Endothelial cell of umbilical vein (primary cell): Measurements from ENCODE around the gene TIMD4. TPM values are rescaled to one million over a fixed set of nuclear protein-coding genes. Genes with fewer than 3 reads are reported as not detected.

Experiments
- BruUV-seq: library from RNA; stranded (reverse); fragments of 400-500 nt; replicated peaks from 2 replicates; lab custom pipeline; 2021; lab: Mats Ljungman, UMichigan
- CTCF ChIA-PET: fragments of 300-600, 350-600 bp; sonication (Branson Sonifier 250); formaldehyde crosslinking; loops from one replicate; lab custom pipeline; 2021; ENCODE audit warnings: antibody characterized with exemption, inconsistent platforms; lab: Charles Lee
- POLR2A ChIA-PET: fragments of 300-600, 350-600 bp; sonication (Branson Sonifier 250); formaldehyde crosslinking; loops from one replicate; lab custom pipeline; 2021; ENCODE audit warnings: antibody characterized with exemption, inconsistent platforms; lab: Charles Lee
- DNase-seq: peaks from one replicate; pipeline ENCODE4 v3.0.0-alpha.2; 2011; ENCODE audit warnings: low read depth, low spot score
- FAIRE-seq: peaks from 2 replicates; lab custom pipeline; 2011; peaks lifted over from hg19 to GRCh38; lab: Jason Lieb, UNC
- H2AFZ ChIP-seq: 2 replicates; pipeline ENCODE4 v1.6.0; 2012; ENCODE audit warnings: low read depth, low read length, control low read depth, inconsistent platforms
- H3K27ac ChIP-seq: 2 replicates; pipeline ENCODE4 v1.5.1; 2011; ENCODE audit warnings: low read depth, mild to moderate bottlenecking, control low read depth, low read length, moderate library complexity; ENCODE audit not compliant: insufficient read depth
- H3K27me3 ChIP-seq, 2 experiments: 2 replicates each; pipeline versions ENCODE4 v1.6.0 to v1.6.1; 2011; ENCODE audit warnings: low read length in 2 of 2, mixed read lengths in 1 of 2; ENCODE audit not compliant: control insufficient read depth in 2 of 2, insufficient read depth in 2 of 2
- H3K36me3 ChIP-seq, 2 experiments: 2 replicates in 1 of 2; 3 replicates in 1 of 2; pipeline ENCODE4 v1.5.1; 2011; ENCODE audit warnings: low read length in 2 of 2, mild to moderate bottlenecking in 1 of 2, moderate library complexity in 1 of 2; ENCODE audit not compliant: control insufficient read depth in 2 of 2, insufficient read depth in 2 of 2; ENCODE audit errors: extremely low read depth in 1 of 2
- H3K4me1 ChIP-seq: 3 replicates; pipeline ENCODE4 v1.5.1; 2011; ENCODE audit warnings: mild to moderate bottlenecking, low read length; ENCODE audit not compliant: control insufficient read depth, insufficient read depth; ENCODE audit errors: extremely low read depth
- H3K4me2 ChIP-seq: 2 replicates; pipeline ENCODE4 v1.6.1; 2011; ENCODE audit warnings: low read length, control low read depth, mixed read lengths; ENCODE audit not compliant: insufficient read depth
- H3K4me3 ChIP-seq, 3 experiments: fragments of 200-600 bp in 1 of 3; sonication (generic), shearing (Covaris generic) in 1 of 3; replicated peaks in 1 of 3; 2 replicates each; pipeline ENCODE4 v1.5.1; 2011 to 2016; ENCODE audit warnings: control low read depth in 3 of 3, low read length in 3 of 3, mild to moderate bottlenecking in 2 of 3, inconsistent platforms in 1 of 3, low read depth in 1 of 3, moderate library complexity in 1 of 3; ENCODE audit not compliant: insufficient read depth in 1 of 3
- H3K79me2 ChIP-seq: 2 replicates; pipeline ENCODE4 v1.6.0; 2012; ENCODE audit warnings: low read length, inconsistent platforms; ENCODE audit not compliant: control insufficient read depth, insufficient read depth
- H3K9ac ChIP-seq: replicated peaks from 2 replicates; pipeline ENCODE3; 2011; ENCODE audit warnings: low read length, control low read depth; ENCODE audit not compliant: insufficient read depth; ENCODE audit errors: extremely low read depth
- H3K9me1 ChIP-seq: replicated peaks from 3 replicates; pipeline ENCODE4 v1.6.0; 2011; ENCODE audit warnings: mild to moderate bottlenecking, low read length; ENCODE audit not compliant: control insufficient read depth, insufficient read depth; ENCODE audit errors: extremely low read depth
- H3K9me3 ChIP-seq: replicated peaks from 2 replicates; pipeline ENCODE4 v1.5.1; 2012; ENCODE audit warnings: low read length, inconsistent platforms; ENCODE audit not compliant: control insufficient read depth, insufficient read depth
- H4K20me1 ChIP-seq: replicated peaks from 2 replicates; pipeline ENCODE3; 2011; ENCODE audit warnings: mild to moderate bottlenecking, low read length; ENCODE audit not compliant: control insufficient read depth, insufficient read depth; ENCODE audit errors: extremely low read depth
- CTCF ChIP-seq, 2 donors: IDR thresholded peaks; 1 replicate in 1 of 2; 2 replicates in 1 of 2; pipeline ENCODE4 v1.5.1; 2011; ENCODE audit warnings: low read length in 2 of 2, mild to moderate bottlenecking in 2 of 2, moderate library complexity in 2 of 2, control low read depth in 1 of 2, inconsistent platforms in 1 of 2, low read depth in 1 of 2; ENCODE audit not compliant: insufficient read depth in 1 of 2; ENCODE audit errors: extremely low read depth in 1 of 2
- EZH2 ChIP-seq: IDR thresholded peaks from 2 replicates; pipeline ENCODE4 v1.6.1; 2012; ENCODE audit warnings: borderline replicate concordance, low read depth, mild to moderate bottlenecking, moderate library complexity, low read length, inconsistent platforms; ENCODE audit not compliant: severe bottlenecking
- FOS ChIP-seq: IDR thresholded peaks from 2 replicates; pipeline ENCODE4 v1.6.1; 2011; ENCODE audit warnings: mild to moderate bottlenecking, low read length, moderate library complexity, borderline replicate concordance; ENCODE audit not compliant: insufficient read depth
- GATA2 ChIP-seq: IDR thresholded peaks from 2 replicates; pipeline ENCODE4 v1.7.0; 2011; ENCODE audit warnings: low read depth, mild to moderate bottlenecking, moderate library complexity, mixed read lengths, low read length; ENCODE audit not compliant: insufficient read length, insufficient read depth
- JUN ChIP-seq: IDR thresholded peaks from 2 replicates; pipeline ENCODE4 v1.6.1; 2011; ENCODE audit warnings: borderline replicate concordance, low read depth; ENCODE audit not compliant: insufficient read length, insufficient read depth
- MAX ChIP-seq: IDR thresholded peaks from 2 replicates; pipeline ENCODE4 v1.6.1; 2011; ENCODE audit not compliant: insufficient read depth, insufficient read length
- MYC ChIP-seq: IDR thresholded peaks from one replicate; pipeline ENCODE4 v1.6.1; 2011; ENCODE audit warnings: mild to moderate bottlenecking, low read depth, low read length
- POLR2A ChIP-seq: IDR thresholded peaks from 2 replicates; pipeline ENCODE4 v1.6.1; 2012; ENCODE audit warnings: low read depth, mild to moderate bottlenecking, control low read depth, low read length
- POLR2AphosphoS5 ChIP-seq: IDR thresholded peaks from 2 replicates; pipeline ENCODE4 v1.6.1; 2012; ENCODE audit warnings: low read depth, mild to moderate bottlenecking, control low read depth, low read length, moderate library complexity; ENCODE audit not compliant: insufficient read depth
- dilution Hi-C: fragments of 300-500 bp; cut with MboI; formaldehyde crosslinking; loops from one replicate; pipeline ENCODE4 v1.15.0; 2019; ENCODE audit warnings: low sequenced_read_pairs; ENCODE audit not compliant: extremely low pct_ligation_motif_present
- intact Hi-C: fragments of 100-400 bp; cut with micrococcal nuclease; formaldehyde crosslinking; loops from one replicate; pipeline ENCODE4 v1.10.0; 2022
- polyA plus RNA-seq, 4 experiments: library from polyadenylated mRNA; depleted of rRNA in 3 of 4; stranded (reverse) in 3 of 4; unstranded in 1 of 4; fragments of >200 nt; gene quantifications; 2 replicates each; pipeline versions ENCODE4 v1.2.1 to v1.2.3, GENCODE V29; 2011 to 2012; ENCODE audit warnings: missing spikeins in 1 of 4
- total RNA-seq: library from RNA; stranded (reverse); gene quantifications from 2 replicates; pipeline ENCODE4 v1.2.3, GENCODE V29; 2021

Gene TIMD4
- total and polyA plus RNA-seq, 2 donors (not counting 3 experiments of a cell fraction or from before 2014, with no cell fraction given), result not detected

- Histone ChIP-seq H3K36me3 (no peaks in the 10 kb centered on the region), H3K9me1 (no peaks in the 10 kb centered on the region), H3K4me3 (no peak overlapping the region), H4K20me1 (no peaks in the 10 kb centered on the region), H3K4me1 (no peaks in the 10 kb centered on the region), H3K27ac (no peak overlapping the region), H3K9ac (no peak overlapping the region), H3K4me2 (no peak overlapping the region), H2AFZ (no peak overlapping the region), H3K9me3 (peaks cover 2% of the 10 kb centered on the region), H3K27me3 (no peaks in the 10 kb centered on the region), H3K79me2 (no peaks in the 10 kb centered on the region)
- POLR2A ChIA-PET, result no interaction called here
- dilution Hi-C loops (no loop called here), intact Hi-C loops (no loop called here)
- DNase-seq, result no peak
- TF ChIP-seq POLR2AphosphoS5, result no peak
- TF ChIP-seq MYC, result no peak
- no peak for TF ChIP-seq CTCF (IDR thresholded peaks at IDR 0.05; ENCODE audit: extremely low read depth in 1 of 2, insufficient read depth in 1 of 2, low read depth in 1 of 2, low read length in 2 of 2)
- TF ChIP-seq POLR2A, result no peak
- no peak for TF ChIP-seq MAX
- no peak for TF ChIP-seq GATA2
- TF ChIP-seq EZH2, result no peak
- no peak for TF ChIP-seq FOS
- TF ChIP-seq JUN, result no peak
- CTCF ChIA-PET, result no interaction called here
- no peak for FAIRE-seq
- BruUV-seq, result no TSS peak
Measured at GRCh38 chr5:157004893-157005551, 42.0 kb upstream of the TIMD4 start.
